HCT116 (cell line): ENCODE results near the gene PRAME. TPM values are rescaled to one million over a fixed set of nuclear protein-coding genes. Genes with fewer than 3 reads are reported as not detected.

Source experiments
- ATAC-seq: fragments of 200-7000 bp; cut with Tn5 transposase; 2 replicates; pipeline ENCODE4 v1.9.1; 2020; ENCODE audit warnings: mild to moderate bottlenecking, moderate library complexity
- BruUV-seq: library from RNA; stranded (reverse); fragments of 400-500 nt; replicated peaks from 2 replicates; lab custom pipeline; 2021; lab: Mats Ljungman, UMichigan
- CTCF ChIA-PET: fragments of 300-600 bp; sonication (Branson Sonifier 250); formaldehyde crosslinking; loops from one replicate; lab custom pipeline; 2021; ENCODE audit warnings: antibody characterized with exemption; lab: Charles Lee
- POLR2A ChIA-PET: fragments of 300-600, 350-600 bp; sonication (Branson Sonifier 250); formaldehyde crosslinking; loops from one replicate; lab custom pipeline; 2021; ENCODE audit warnings: antibody characterized with exemption; lab: Charles Lee
- RAD21 ChIA-PET, 2 experiments: fragments of 300-600 bp; sonication (Branson Sonifier 250); formaldehyde crosslinking; loops; one replicate each; lab custom pipeline; 2023; ENCODE audit warnings: low total read pairs in 2 of 2; ENCODE audit not compliant: uncharacterized antibody in 2 of 2, unreplicated experiment in 2 of 2, low non-redundant PET in 1 of 2; lab: Charles Lee
- DNase-seq: peaks from one replicate; pipeline ENCODE4 v3.0.0-alpha.2; 2010; ENCODE audit warnings: low read depth, low spot score
- H2AFZ ChIP-seq: fragments of 200-600 bp; shearing (Covaris generic), sonication (generic); 2 replicates; pipeline ENCODE4 v1.6.1; 2017; ENCODE audit warnings: low read depth, mixed run types, mixed read lengths, antibody characterized with exemption, low read length; ENCODE audit not compliant: poor library complexity, severe bottlenecking
- H3K27ac ChIP-seq: 2 replicates; pipeline ENCODE4 v1.5.1; 2012; ENCODE audit warnings: low read depth, low read length
- H3K27me3 ChIP-seq: fragments of 200-600 bp; sonication (generic); 2 replicates; pipeline ENCODE4 v1.6.1; 2016; ENCODE audit warnings: mixed run types, low read length, mixed read lengths; ENCODE audit not compliant: insufficient read depth
- H3K36me3 ChIP-seq, 2 experiments: fragments of 200-500 bp in 1 of 2; fragments of 200-600 bp in 1 of 2; sonication (Bioruptor generic) in 1 of 2; sonication (generic) in 1 of 2; 2 replicates each; pipeline versions ENCODE4 v1.5.1 to v1.6.1; 2014 to 2016; ENCODE audit warnings: low read length in 2 of 2, inconsistent platforms in 1 of 2, mixed read lengths in 1 of 2, mixed run types in 1 of 2; ENCODE audit not compliant: insufficient read depth in 2 of 2, control insufficient read depth in 1 of 2
- H3K4me1 ChIP-seq, 2 experiments: fragments of 200-600 bp in 1 of 2; sonication (generic) in 1 of 2; 2 replicates each; pipeline versions ENCODE4 v1.5.1 to v1.6.1; 2012 to 2017; ENCODE audit warnings: low read length in 2 of 2, inconsistent platforms in 1 of 2, mild to moderate bottlenecking in 1 of 2, mixed read lengths in 1 of 2, mixed run types in 1 of 2, moderate library complexity in 1 of 2; ENCODE audit not compliant: insufficient read depth in 2 of 2, control insufficient read depth in 1 of 2
- H3K4me2 ChIP-seq: fragments of 200-600 bp; sonication (generic); 2 replicates; pipeline ENCODE4 v1.6.1; 2017; ENCODE audit warnings: mixed run types, low read length, mixed read lengths
- H3K4me3 ChIP-seq, 2 experiments: fragments of 200-600 bp in 1 of 2; sonication (generic) in 1 of 2; replicated peaks in 1 of 2; 2 replicates each; pipeline ENCODE4 v1.5.1; 2011 to 2016; ENCODE audit warnings: low read length in 2 of 2, control low read depth in 1 of 2, low read depth in 1 of 2, mild to moderate bottlenecking in 1 of 2, mixed read lengths in 1 of 2, mixed run types in 1 of 2
- H3K79me2 ChIP-seq: fragments of 200-600 bp; sonication (generic); 2 replicates; pipeline ENCODE4 v1.6.1; 2017; ENCODE audit warnings: mild to moderate bottlenecking, mixed run types, low read length, moderate library complexity, mixed read lengths; ENCODE audit not compliant: insufficient read depth
- H3K9ac ChIP-seq: fragments of 200-600 bp; sonication (generic); 2 replicates; pipeline ENCODE4 v1.6.1; 2016; ENCODE audit warnings: low read length, mixed read lengths
- H3K9me2 ChIP-seq: fragments of 200-600 bp; sonication (generic), shearing (Covaris generic); 2 replicates; pipeline ENCODE4 v1.6.1; 2017; ENCODE audit warnings: mixed run types, mild to moderate bottlenecking, moderate library complexity; ENCODE audit not compliant: insufficient read depth
- H3K9me3 ChIP-seq, 2 experiments: fragments of 200-500 bp in 1 of 2; fragments of 200-600 bp in 1 of 2; sonication (Bioruptor generic) in 1 of 2; sonication (generic) in 1 of 2; 2 replicates each; pipeline ENCODE4 v1.6.1; 2014 to 2017; ENCODE audit warnings: low read length in 2 of 2, mixed read lengths in 2 of 2, inconsistent platforms in 1 of 2, low read depth in 1 of 2, mild to moderate bottlenecking in 1 of 2, mixed run types in 1 of 2, moderate library complexity in 1 of 2; ENCODE audit not compliant: control insufficient read depth in 1 of 2, insufficient read depth in 1 of 2
- H4K20me1 ChIP-seq: fragments of 200-600 bp; sonication (generic), shearing (Covaris generic); 2 replicates; pipeline ENCODE4 v1.6.1; 2017; ENCODE audit warnings: mixed run types, mild to moderate bottlenecking, moderate library complexity; ENCODE audit not compliant: insufficient read depth
- ATF3 ChIP-seq: IDR thresholded peaks from 2 replicates; pipeline ENCODE4 v1.6.1; 2012
- ELF1 ChIP-seq: IDR thresholded peaks from 2 replicates; pipeline ENCODE4 v1.6.1; 2012; ENCODE audit warnings: low read depth, borderline replicate concordance
- EZH2 ChIP-seq: fragments of 200-600 bp; sonication (generic); IDR thresholded peaks from 2 replicates; pipeline ENCODE4 v1.6.1; 2017; ENCODE audit warnings: antibody characterized with exemption, mixed run types
- EZH2phosphoT487 ChIP-seq: fragments of 200-600 bp; IDR thresholded peaks from 2 replicates; pipeline ENCODE4 v1.6.1; 2018; ENCODE audit warnings: antibody characterized with exemption, borderline replicate concordance
- POLR2A ChIP-seq: IDR thresholded peaks from 2 replicates; pipeline ENCODE4 v1.7.0; 2011; ENCODE audit warnings: borderline replicate concordance; ENCODE audit not compliant: insufficient read depth, insufficient read length; ENCODE audit errors: extremely low read depth
- POLR2AphosphoS5 ChIP-seq: IDR thresholded peaks from 2 replicates; pipeline ENCODE4 v1.6.1; 2011; ENCODE audit warnings: mild to moderate bottlenecking, low read depth, low read length, moderate library complexity
- REST ChIP-seq: IDR thresholded peaks from 2 replicates; pipeline ENCODE4 v1.6.1; 2012; ENCODE audit warnings: low read depth
- SP1 ChIP-seq: IDR thresholded peaks from 2 replicates; pipeline ENCODE4 v1.6.1; 2012; ENCODE audit warnings: low read depth
- TCF7L2 ChIP-seq: IDR thresholded peaks from 2 replicates; pipeline ENCODE4 v1.7.0; 2011; ENCODE audit warnings: borderline replicate concordance, inconsistent platforms; ENCODE audit not compliant: insufficient read depth, insufficient read length; ENCODE audit errors: extremely low read depth
- YY1 ChIP-seq: IDR thresholded peaks from 2 replicates; pipeline ENCODE4 v1.6.1; 2011; ENCODE audit warnings: low read length, low read depth, moderate library complexity, mild to moderate bottlenecking; ENCODE audit not compliant: insufficient replicate concordance; ENCODE audit errors: extremely low read depth
- ZBTB33 ChIP-seq: IDR thresholded peaks from 2 replicates; pipeline ENCODE4 v1.6.1; 2011; ENCODE audit warnings: mild to moderate bottlenecking, low read length, moderate library complexity; ENCODE audit not compliant: insufficient replicate concordance; ENCODE audit errors: extremely low read depth
- ZFX ChIP-seq: fragments of 450-650 bp; IDR thresholded peaks from 2 replicates; pipeline ENCODE4 v1.6.1; 2017
- intact Hi-C: fragments of 100-400 bp; cut with micrococcal nuclease; formaldehyde crosslinking; loops from 2 replicates; pipeline ENCODE4 v1.10.0; 2022
- total RNA-seq: library from RNA; stranded (reverse); gene quantifications from one replicate; pipeline ENCODE4 v1.2.1, GENCODE V29; 2021; ENCODE audit not compliant: unreplicated experiment

The PRAME gene
- total RNA-seq, 1 experiment from 2014 or later, result 28.4 TPM

GRCh38 chr22:22571429-22571828 lies 12.4 kb upstream of the PRAME start:
- Histone ChIP-seq H3K27ac (no peak overlapping the region), H3K9me2 (no peaks in the 10 kb centered on the region), H2AFZ (no peak overlapping the region), H3K4me1 (no peaks in the 10 kb centered on the region), H3K9ac (no peak overlapping the region), H4K20me1 (no peaks in the 10 kb centered on the region), H3K27me3 (peaks cover 10% of the 10 kb centered on the region; the same call in 1 of the 2 replicates), H3K4me3 (no peak overlapping the region), H3K4me2 (no peak overlapping the region), H3K36me3 (no peaks in the 10 kb centered on the region), H3K79me2 (no peaks in the 10 kb centered on the region), H3K9me3 (no peaks in the 10 kb centered on the region)
- intact Hi-C loops, result no loop called here
- CTCF ChIA-PET, result interaction anchor here (2.2 kb wide), 1 partner anchor 12 kb away, joined by 11 read pairs; the partner anchor contains the start of gene PRAME
- POLR2A ChIA-PET, result no interaction called here
- DNase-seq (no peak), ATAC-seq (no peak)
- RAD21 ChIA-PET, result no interaction called here
- no TSS peak for BruUV-seq
- TF ChIP-seq TCF7L2 (no peak), POLR2AphosphoS5 (no peak), ZFX (no peak), ZBTB33 (no peak), ELF1 (no peak)

GRCh38 chr22:22569218-22569617 lies 10.2 kb upstream of the PRAME start:
- Histone ChIP-seq H3K9me3 (no peaks in the 10 kb centered on the region), H3K9me2 (no peaks in the 10 kb centered on the region), H3K4me3 (no peak overlapping the region), H3K36me3 (no peaks in the 10 kb centered on the region), H3K4me1 (no peaks in the 10 kb centered on the region), H3K4me2 (no peak overlapping the region), H2AFZ (no peak overlapping the region), H3K27me3 (peaks cover 10% of the 10 kb centered on the region; the same call in 1 of the 2 replicates), H3K9ac (no peak overlapping the region), H3K27ac (no peak overlapping the region), H4K20me1 (no peaks in the 10 kb centered on the region), H3K79me2 (no peaks in the 10 kb centered on the region)
- BruUV-seq, result no TSS peak
- DNase-seq, result no peak
- RAD21 ChIA-PET, result no interaction called here
- CTCF ChIA-PET, result no interaction called here
- intact Hi-C loops, result no loop called here
- POLR2A ChIA-PET, result no interaction called here
- no peak for ATAC-seq
- TF ChIP-seq YY1 (no peak), POLR2AphosphoS5 (no peak), ZBTB33 (no peak), REST (no peak), SP1 (no peak), ATF3 (no peak), EZH2 (no peak), EZH2phosphoT487 (no peak), POLR2A (no peak)
